Hepatocyte (in vitro differentiated cells): ENCODE results near the gene MTARC1. TPM values are rescaled to one million over a fixed set of nuclear protein-coding genes. Genes with fewer than 3 reads are reported as not detected.

Experiments
- DNase-seq: peaks from one replicate; pipeline ENCODE4 v3.0.0-alpha.2; 2016; ENCODE audit warnings: low spot score
- H2AFZ ChIP-seq: fragments of 200-600 bp; sonication (generic); 2 replicates; pipeline ENCODE4 v1.6.0; 2016; ENCODE audit warnings: antibody characterized with exemption, mild to moderate bottlenecking
- H3K27ac ChIP-seq: fragments of 200-600 bp; sonication (generic); 2 replicates; pipeline ENCODE4 v1.5.1; 2016; ENCODE audit warnings: mild to moderate bottlenecking
- H3K27me3 ChIP-seq: fragments of 200-600 bp; sonication (generic); 2 replicates; pipeline ENCODE4 v1.6.1; 2016
- H3K36me3 ChIP-seq: fragments of 200-600 bp; sonication (generic); replicated peaks from 2 replicates; pipeline ENCODE4 v1.5.1; 2016; ENCODE audit warnings: low read depth; ENCODE audit not compliant: insufficient read depth
- H3K4me1 ChIP-seq: fragments of 200-600 bp; sonication (generic); 2 replicates; pipeline ENCODE4 v1.5.1; 2016; ENCODE audit warnings: mild to moderate bottlenecking, moderate library complexity; ENCODE audit not compliant: insufficient read depth
- H3K4me2 ChIP-seq: fragments of 200-600 bp; sonication (generic); 2 replicates; pipeline ENCODE4 v1.6.0; 2016
- H3K4me3 ChIP-seq: fragments of 200-600 bp; sonication (generic); 2 replicates; pipeline ENCODE4 v1.5.1; 2016; ENCODE audit warnings: mild to moderate bottlenecking
- H3K79me2 ChIP-seq: fragments of 200-600 bp; sonication (generic); 2 replicates; pipeline ENCODE4 v1.6.0; 2017; ENCODE audit warnings: mild to moderate bottlenecking
- H3K9me2 ChIP-seq: fragments of 200-600 bp; sonication (generic); replicated peaks from 2 replicates; pipeline ENCODE4 v1.6.0; 2017; ENCODE audit warnings: mild to moderate bottlenecking; ENCODE audit not compliant: insufficient read depth
- H3K9me3 ChIP-seq: fragments of 200-600 bp; sonication (generic); 2 replicates; pipeline ENCODE4 v1.5.1; 2016; ENCODE audit warnings: low read depth, mild to moderate bottlenecking
- H4K20me1 ChIP-seq: fragments of 200-600 bp; sonication (generic); 2 replicates; pipeline ENCODE4 v1.6.0; 2016; ENCODE audit warnings: mild to moderate bottlenecking; ENCODE audit not compliant: insufficient read depth, poor library complexity, severe bottlenecking
- CTCF ChIP-seq: fragments of 200-600 bp; sonication (generic); IDR thresholded peaks from 2 replicates; pipeline ENCODE4 v1.5.1; 2016; ENCODE audit warnings: antibody characterized with exemption, mild to moderate bottlenecking; ENCODE audit not compliant: poor library complexity
- EZH2 ChIP-seq: fragments of 200-600 bp; sonication (generic); IDR thresholded peaks from 2 replicates; pipeline ENCODE4 v1.6.1; 2016; ENCODE audit warnings: antibody characterized with exemption, mild to moderate bottlenecking, borderline replicate concordance
- EZH2phosphoT487 ChIP-seq: fragments of 200-600 bp; sonication (generic); IDR thresholded peaks from one replicate; pipeline ENCODE4 v1.6.1; 2018; ENCODE audit warnings: antibody characterized with exemption, mild to moderate bottlenecking, low read depth, moderate library complexity; ENCODE audit not compliant: unreplicated experiment, severe bottlenecking
- WGBS: methylation state at CpG from one replicate; pipeline ENCODE4 v1.1.6; 2016; ENCODE audit warnings: low lambda C conversion rate; ENCODE audit errors: missing lambda C conversion rate; 5-methylcytosine and 5-hydroxymethylcytosine counted together
- polyA plus RNA-seq: library from polyadenylated mRNA; unstranded; fragments of >200 nt; fragmentation: Nextera tagmentation; extraction: Ambion mirVana; gene quantifications from 2 replicates; pipeline ENCODE4 v1.2.1, GENCODE V29; 2016
- total RNA-seq: library from RNA; depleted of rRNA; stranded (reverse); fragments of >200 nt; gene quantifications from 2 replicates; pipeline ENCODE4 v1.2.3, GENCODE V29; 2014

MTARC1 gene
- total and polyA plus RNA-seq, 2 experiments from 2014 or later: 15.8 to 24.0 TPM

GRCh38 chr1:220825819-220826551 is 39.3 kb downstream of the MTARC1 start:
- no peak overlapping the region for H3K4me3 ChIP-seq
- H3K4me1 ChIP-seq: peaks cover 4% of the 10 kb centered on the region
- 49% methylated on average over 6 of the region's 6 CpGs for WGBS
- H3K27me3 ChIP-seq: no peaks in the 10 kb centered on the region
- no peaks in the 10 kb centered on the region for H3K36me3 ChIP-seq
- no peaks in the 10 kb centered on the region for H4K20me1 ChIP-seq
- no peak overlapping the region for H2AFZ ChIP-seq
- no peak overlapping the region for H3K27ac ChIP-seq
- H3K79me2 ChIP-seq: no peaks in the 10 kb centered on the region
- DNase-seq: no peak
- no peaks in the 10 kb centered on the region for H3K9me3 ChIP-seq
- H3K9me2 ChIP-seq: no peaks in the 10 kb centered on the region
- TF ChIP-seq CTCF: no peak
- no peak for TF ChIP-seq EZH2
- no peak for TF ChIP-seq EZH2phosphoT487
- no peak overlapping the region for H3K4me2 ChIP-seq

GRCh38 chr1:220826729-220827128 is 40.0 kb downstream of the MTARC1 start:
- Histone ChIP-seq H3K27me3 (no peaks in the 10 kb centered on the region), H3K9me3 (no peaks in the 10 kb centered on the region), H4K20me1 (no peaks in the 10 kb centered on the region), H3K9me2 (no peaks in the 10 kb centered on the region), H3K36me3 (no peaks in the 10 kb centered on the region), H2AFZ (no peak overlapping the region), H3K4me1 (peaks cover 4% of the 10 kb centered on the region), H3K4me3 (no peak overlapping the region), H3K4me2 (no peak overlapping the region), H3K27ac (no peak overlapping the region), H3K79me2 (no peaks in the 10 kb centered on the region)
- 93% methylated on average over 5 of the region's 5 CpGs for WGBS
- DNase-seq: no peak
- TF ChIP-seq CTCF (no peak), EZH2phosphoT487 (no peak), EZH2 (no peak)

GRCh38 chr1:220827445-220828178 is 40.9 kb downstream of the MTARC1 start:
- H3K9me2 ChIP-seq: no peaks in the 10 kb centered on the region
- H3K9me3 ChIP-seq: no peaks in the 10 kb centered on the region
- H3K27ac ChIP-seq: no peak overlapping the region
- H3K27me3 ChIP-seq: no peaks in the 10 kb centered on the region
- H3K4me1 ChIP-seq: peaks cover 4% of the 10 kb centered on the region
- H3K4me2 ChIP-seq: no peak overlapping the region
- H4K20me1 ChIP-seq: no peaks in the 10 kb centered on the region
- H3K4me3 ChIP-seq: no peak overlapping the region
- TF ChIP-seq CTCF (no peak), EZH2phosphoT487 (no peak), EZH2 (no peak)
- no peak for DNase-seq
- H2AFZ ChIP-seq: no peak overlapping the region
- H3K36me3 ChIP-seq: no peaks in the 10 kb centered on the region
- H3K79me2 ChIP-seq: no peaks in the 10 kb centered on the region
- 61% methylated on average over 4 of the region's 4 CpGs for WGBS
